Upper lobe of right lung (tissue), 1 donor: ENCODE measurements around the gene RANBP9. TPM values are rescaled to one million over a fixed set of nuclear protein-coding genes. Genes with fewer than 3 reads are reported as not detected.

Experiments
- ATAC-seq: fragments of 200-7000 bp; cut with Tn5 transposase; one replicate; pipeline ENCODE4 v1.9.1; 2020; ENCODE audit warnings: mild to moderate bottlenecking, moderate library complexity
- DNase-seq: peaks from one replicate; pipeline ENCODE4 v3.0.0-alpha.2; 2020
- H3K27ac ChIP-seq: fragments of 200-600 bp; one replicate; pipeline ENCODE4 v1.8.0; 2022
- H3K27me3 ChIP-seq: fragments of 200-600 bp; one replicate; pipeline ENCODE4 v1.8.0; 2022; ENCODE audit warnings: mild to moderate bottlenecking
- H3K36me3 ChIP-seq: fragments of 200-600 bp; one replicate; pipeline ENCODE4 v1.8.0; 2022
- H3K4me1 ChIP-seq: fragments of 200-600 bp; one replicate; pipeline ENCODE4 v1.8.0; 2022
- H3K4me3 ChIP-seq: fragments of 200-600 bp; one replicate; pipeline ENCODE4 v1.8.0; 2022; ENCODE audit warnings: mild to moderate bottlenecking
- H3K9me3 ChIP-seq: fragments of 200-600 bp; one replicate; pipeline ENCODE4 v1.8.0; 2022
- CTCF ChIP-seq: fragments of 200-600 bp; IDR thresholded peaks from one replicate; pipeline ENCODE4 v1.8.0; 2022; ENCODE audit warnings: antibody characterized with exemption
- intact Hi-C: fragments of 100-400 bp; cut with DNase I; formaldehyde crosslinking; loops from one replicate; pipeline ENCODE4 v1.11.0; 2022
- total RNA-seq: library from RNA; stranded (reverse); fragmentation: NEBNext Ultra II Directional; extraction: Animal tissue kit (Norgen Biotek cat#: 25700); gene quantifications from one replicate; pipeline ENCODE4 v1.2.1, GENCODE V29; 2021
- donor health status: DM: no; HTN: yes; CAD: no; lungs with severe emphysema.

RANBP9 gene
- total RNA-seq, 1 donor from 2014 or later = 38.5 TPM

GRCh38 chr6:13593720-13594119, 117.9 kb downstream of the RANBP9 start:
- TF ChIP-seq CTCF = no peak
- H3K36me3 ChIP-seq = peaks cover 76% of the 10 kb centered on the region
- H3K4me1 ChIP-seq = no peaks in the 10 kb centered on the region
- DNase-seq = no peak
- intact Hi-C loops = no loop called here
- no peaks in the 10 kb centered on the region for H3K9me3 ChIP-seq
- H3K27ac ChIP-seq = no peak overlapping the region
- no peaks in the 10 kb centered on the region for H3K27me3 ChIP-seq
- ATAC-seq = no peak
- H3K4me3 ChIP-seq = no peak overlapping the region

- H3K27me3 ChIP-seq = no peaks in the 10 kb centered on the region
- no peaks in the 10 kb centered on the region for H3K9me3 ChIP-seq
- H3K36me3 ChIP-seq = peaks cover 78% of the 10 kb centered on the region
- H3K27ac ChIP-seq = no peak overlapping the region
- TF ChIP-seq CTCF = no peak
- H3K4me3 ChIP-seq = no peak overlapping the region
- ATAC-seq = no peak
- no peaks in the 10 kb centered on the region for H3K4me1 ChIP-seq
- DNase-seq = no peak
- intact Hi-C loops = no loop called here
Measured at GRCh38 chr6:13593103-13593502, 118.5 kb downstream of the RANBP9 start.

GRCh38 chr6:13591205-13591921, 120.3 kb downstream of the RANBP9 start:
- DNase-seq = no peak
- no peaks in the 10 kb centered on the region for H3K27me3 ChIP-seq
- H3K36me3 ChIP-seq = peaks cover 73% of the 10 kb centered on the region
- no peak overlapping the region for H3K4me3 ChIP-seq
- no peaks in the 10 kb centered on the region for H3K4me1 ChIP-seq
- intact Hi-C loops = no loop called here
- TF ChIP-seq CTCF = no peak
- no peak for ATAC-seq
- no peak overlapping the region for H3K27ac ChIP-seq
- H3K9me3 ChIP-seq = no peaks in the 10 kb centered on the region

GRCh38 chr6:13590574-13591153, 121.0 kb downstream of the RANBP9 start:
- no peak for ATAC-seq
- H3K4me1 ChIP-seq = no peaks in the 10 kb centered on the region
- H3K36me3 ChIP-seq = peaks cover 68% of the 10 kb centered on the region

GRCh38 chr6:13589801-13590200, 121.8 kb downstream of the RANBP9 start:
- intact Hi-C loops = no loop called here
- Histone ChIP-seq H3K4me3 (no peak overlapping the region), H3K9me3 (no peaks in the 10 kb centered on the region), H3K36me3 (peaks cover 63% of the 10 kb centered on the region), H3K27me3 (no peaks in the 10 kb centered on the region), H3K4me1 (no peaks in the 10 kb centered on the region), H3K27ac (no peak overlapping the region)
- no peak for TF ChIP-seq CTCF
- ATAC-seq (no peak), DNase-seq (no peak)

More at GRCh38 chr6:13590574-13591153, 121.0 kb downstream of the RANBP9 start:
- DNase-seq = no peak
- Histone ChIP-seq H3K27me3 (no peaks in the 10 kb centered on the region), H3K4me3 (no peak overlapping the region), H3K9me3 (no peaks in the 10 kb centered on the region), H3K27ac (no peak overlapping the region)
- intact Hi-C loops = no loop called here
- no peak for TF ChIP-seq CTCF
